T-helper 22 cell (primary cell): Measurements from ENCODE around the gene FSTL5.
"Not testable (repeated sequence)": the region's sequence is repeated elsewhere in the genome, so short reads cannot be mapped to it uniquely, and the experiment has no call there.

Experiments
- DNase-seq: peaks from one replicate; pipeline ENCODE4 v3.0.0-alpha.2; 2020; ENCODE audit warnings: low read depth

The FSTL5 gene

GRCh38 chr4:162103908-162104307 is 59.9 kb downstream of the FSTL5 start:
- DNase-seq, result not testable (repeated sequence)

- no peak for DNase-seq
Measured at GRCh38 chr4:162102713-162103112, 61.1 kb downstream of the FSTL5 start.

DNA sequence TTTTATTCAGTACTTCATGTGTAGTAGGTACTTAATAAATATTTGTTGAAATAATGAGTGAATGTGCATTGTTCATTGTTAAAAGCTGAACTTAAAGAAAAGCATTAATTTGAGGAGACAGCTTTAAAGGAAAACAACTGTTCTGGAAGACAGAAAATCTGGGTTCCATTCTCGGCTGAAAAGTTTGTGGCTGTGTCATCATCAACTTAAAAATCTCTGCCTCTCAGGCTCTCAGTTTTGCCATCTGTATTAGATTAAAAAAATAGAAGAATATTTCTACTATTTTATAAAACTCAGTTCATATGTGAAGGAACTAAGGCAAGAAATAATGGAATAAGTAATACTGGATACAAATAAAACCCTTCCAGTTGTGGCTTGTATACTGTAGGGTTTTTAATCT is 62.5 kb downstream of the FSTL5 start:
- DNase-seq, result no peak

- DNase-seq, result no peak
Measured at GRCh38 chr4:162075726-162076125, 88.1 kb downstream of the FSTL5 start.

DNA sequence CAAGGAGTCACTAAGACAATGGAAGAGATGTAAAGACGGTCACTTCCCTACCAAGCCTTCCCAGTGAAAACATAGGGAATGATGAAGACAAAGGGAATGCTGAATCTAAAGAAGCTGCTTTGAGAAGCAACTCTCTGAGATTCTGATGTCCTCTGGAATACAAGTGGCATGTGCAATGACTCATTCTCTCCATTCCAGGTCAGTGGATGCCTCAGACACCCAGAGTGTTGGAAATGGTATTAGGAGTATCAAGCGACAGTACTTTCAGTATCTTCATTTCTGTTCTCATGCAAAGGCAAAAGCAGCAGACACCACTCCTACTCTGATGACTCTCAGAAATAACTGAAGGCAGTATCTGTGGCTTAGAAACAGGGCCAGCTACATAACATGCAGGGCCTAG is 102.6 kb downstream of the FSTL5 start:
- no peak for DNase-seq

GRCh38 chr4:162059656-162060055 is 104.1 kb downstream of the FSTL5 start:
- DNase-seq, result no peak

GRCh38 chr4:162056990-162057389 is 106.8 kb downstream of the FSTL5 start:
- DNase-seq, result no peak

DNA sequence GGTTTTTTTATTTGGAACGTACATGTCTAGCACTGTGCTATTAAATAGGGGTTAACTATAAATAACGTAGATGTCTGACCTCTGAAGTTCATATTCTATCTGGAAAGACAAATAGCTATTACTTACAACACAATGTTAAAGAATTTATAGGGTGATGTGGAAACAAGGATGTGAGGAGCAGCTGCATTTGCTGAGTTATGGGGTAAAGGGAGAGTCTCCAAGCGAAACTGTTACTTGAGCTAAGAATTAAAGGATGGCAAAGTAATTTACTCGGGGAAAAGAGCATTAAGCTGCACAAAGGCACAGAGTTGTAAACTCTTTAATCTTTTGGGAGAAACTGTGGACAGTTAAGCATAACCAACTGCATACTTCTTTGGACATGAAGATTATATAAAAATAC is 117.7 kb downstream of the FSTL5 start:
- DNase-seq, result no peak

DNA sequence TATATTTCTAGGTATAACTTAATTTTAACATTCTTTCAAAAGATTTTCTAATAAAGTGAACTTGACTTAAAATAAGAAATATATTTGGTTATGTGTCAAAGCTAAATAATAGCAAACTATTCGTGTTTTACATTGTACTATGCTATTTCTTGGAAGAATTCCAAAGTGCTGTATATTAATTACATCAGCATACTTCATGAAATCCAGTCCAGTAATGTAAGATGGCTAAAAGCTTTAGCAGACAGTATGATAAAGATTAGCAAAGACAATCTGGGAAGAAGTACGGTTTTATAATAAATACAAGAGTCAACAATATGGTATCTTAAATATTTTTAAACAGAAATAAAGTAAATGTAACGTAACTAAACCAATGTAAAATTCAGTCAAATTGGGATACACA is 125.7 kb downstream of the FSTL5 start:
- no peak for DNase-seq

- DNase-seq, result no peak
Measured at GRCh38 chr4:162017863-162018262, 145.9 kb downstream of the FSTL5 start.

DNA sequence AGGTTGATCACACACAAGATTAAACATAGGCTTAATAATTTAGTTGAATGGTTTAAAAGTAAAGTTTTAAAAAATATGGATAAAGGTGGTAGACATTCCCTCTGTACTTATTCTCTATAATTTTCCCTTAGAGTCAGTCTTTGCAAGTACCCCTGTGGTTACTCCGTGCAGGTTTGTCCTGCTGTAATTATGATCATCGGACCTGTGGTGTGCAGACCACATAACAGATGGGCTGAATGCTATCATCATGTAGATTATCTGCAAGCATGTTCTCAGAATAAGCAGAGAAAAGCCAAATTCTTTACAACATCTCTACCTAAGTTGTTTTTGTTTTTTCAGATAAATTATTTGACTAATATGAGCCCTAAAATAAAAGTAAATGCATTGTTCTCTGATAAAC is 146.8 kb downstream of the FSTL5 start:
- no peak for DNase-seq

GRCh38 chr4:162016219-162016618 is 147.6 kb downstream of the FSTL5 start:
- DNase-seq, result no peak

DNA sequence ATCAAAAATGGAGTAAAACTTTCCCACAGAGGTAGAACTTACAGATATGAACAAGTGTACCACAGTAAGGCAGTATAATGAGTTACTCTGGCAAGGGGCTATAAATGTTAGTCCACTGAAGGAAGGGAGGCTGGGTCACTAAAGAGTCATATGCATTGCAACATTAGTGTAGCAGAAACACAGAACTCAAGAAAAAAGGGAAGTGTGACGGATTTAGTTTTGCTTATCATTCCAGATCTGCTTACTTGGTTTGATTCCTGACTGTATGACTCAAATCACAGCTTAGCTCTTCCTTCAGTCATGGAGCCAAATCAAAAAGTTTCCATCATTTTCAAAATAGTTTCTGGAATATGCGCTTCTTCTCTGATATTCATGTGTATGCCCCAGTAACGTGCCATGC is 148.7 kb downstream of the FSTL5 start:
- DNase-seq, result no peak

- no peak for DNase-seq
Measured at GRCh38 chr4:162011089-162011488, 152.7 kb downstream of the FSTL5 start.

DNA sequence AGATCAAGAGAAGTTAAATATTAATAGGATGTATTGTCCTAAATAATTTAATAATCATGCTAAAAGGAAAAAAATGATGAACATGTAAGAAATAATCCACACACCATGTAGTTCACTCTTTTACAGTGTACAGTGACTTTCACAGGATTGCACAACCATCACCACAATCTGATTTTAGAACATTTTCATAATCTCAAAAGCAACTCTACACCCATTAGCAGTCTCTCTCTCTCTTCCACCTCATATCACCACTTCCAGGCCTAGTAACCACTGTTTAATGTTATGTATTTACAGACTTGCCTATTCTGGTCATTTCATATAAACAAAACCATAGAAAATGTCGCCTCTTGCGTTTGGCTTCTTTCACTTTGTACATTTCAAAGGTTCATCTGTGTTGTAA is 153.4 kb downstream of the FSTL5 start:
- DNase-seq, result no peak

- DNase-seq, result no peak
Measured at GRCh38 chr4:161992317-161992716, 171.5 kb downstream of the FSTL5 start.

- DNase-seq, result no peak
Measured at GRCh38 chr4:161991811-161992210, 172.0 kb downstream of the FSTL5 start.

- DNase-seq, result no peak
Measured at GRCh38 chr4:161990721-161991120, 173.1 kb downstream of the FSTL5 start.

DNA sequence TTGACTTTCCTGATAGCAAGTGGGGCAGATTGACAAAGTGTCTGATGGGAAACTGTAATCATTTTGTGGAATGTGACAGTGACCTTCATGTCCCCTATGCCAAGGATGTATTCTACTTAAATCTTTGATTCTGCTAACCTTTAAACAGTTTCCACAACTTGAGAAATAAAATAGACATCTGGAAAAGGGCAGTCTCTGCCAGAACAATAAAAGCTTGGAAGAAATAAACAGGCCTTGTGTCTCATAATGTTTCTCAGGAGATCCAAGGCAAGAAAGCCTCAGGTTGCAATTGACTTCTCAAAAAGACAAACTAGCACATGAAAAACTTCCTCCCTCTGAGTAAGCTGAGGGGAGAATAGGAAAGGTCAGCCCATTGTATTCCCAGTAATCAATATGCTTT is 174.9 kb downstream of the FSTL5 start:
- DNase-seq, result no peak

- DNase-seq, result no peak
Measured at GRCh38 chr4:161987611-161988010, 176.2 kb downstream of the FSTL5 start.

DNA sequence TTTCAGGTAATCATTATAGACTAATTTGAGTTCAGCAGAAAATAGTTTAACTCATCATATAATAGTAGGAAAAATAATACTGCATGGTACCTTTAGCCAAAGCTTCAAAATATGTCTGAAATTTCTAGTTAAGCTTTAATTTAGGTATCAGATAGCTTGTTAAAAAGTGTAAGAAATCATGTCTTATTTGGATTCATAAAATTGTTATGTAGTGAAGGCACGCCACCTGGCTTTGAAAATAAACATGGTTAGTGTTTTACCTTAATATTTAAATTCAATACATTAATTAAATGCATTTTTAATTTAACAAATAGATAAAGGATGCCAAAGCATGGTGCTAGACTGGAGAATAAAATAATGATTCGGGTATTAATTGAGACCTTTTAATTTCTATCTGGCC is 211.4 kb downstream of the FSTL5 start:
- DNase-seq, result no peak

DNA sequence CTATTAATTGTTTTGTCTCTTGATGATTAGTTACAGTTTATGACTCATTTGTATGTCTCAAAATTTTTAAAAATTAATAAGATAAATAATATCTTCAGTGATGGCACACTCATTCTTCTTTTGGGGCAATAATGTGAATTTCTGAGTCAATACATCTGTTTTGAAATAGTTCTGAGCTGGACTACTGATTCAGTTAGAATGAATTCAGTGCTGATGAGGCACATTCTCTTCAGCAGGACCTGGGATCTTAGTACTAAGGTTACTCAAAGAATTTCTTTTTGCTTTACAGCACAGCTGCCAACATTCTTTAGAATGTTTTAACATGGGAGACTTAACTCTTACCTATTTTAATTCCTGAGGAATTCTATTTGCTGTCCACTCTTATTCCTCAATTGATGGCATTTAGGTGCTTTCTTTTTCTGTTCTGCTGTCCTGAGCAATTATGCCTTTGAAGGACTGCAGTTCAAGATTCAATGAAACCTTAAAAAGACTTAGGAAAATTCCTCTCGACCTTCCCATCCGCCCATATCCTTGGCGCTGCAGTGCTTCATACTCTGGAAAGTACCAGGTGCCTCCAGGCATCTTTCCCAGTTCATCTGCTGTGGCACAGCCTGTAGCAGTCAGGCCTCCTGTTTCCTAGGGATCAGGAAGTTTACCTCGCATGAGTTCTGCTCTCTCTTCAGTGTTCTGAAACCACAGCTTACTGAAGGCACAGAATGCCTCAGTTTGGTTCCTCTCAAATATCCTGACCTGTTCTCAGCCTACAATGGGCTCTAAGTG is 213.7 kb downstream of the FSTL5 start:
- no peak for DNase-seq

- no peak for DNase-seq
Measured at GRCh38 chr4:161948026-161948770, 215.6 kb downstream of the FSTL5 start.

DNA sequence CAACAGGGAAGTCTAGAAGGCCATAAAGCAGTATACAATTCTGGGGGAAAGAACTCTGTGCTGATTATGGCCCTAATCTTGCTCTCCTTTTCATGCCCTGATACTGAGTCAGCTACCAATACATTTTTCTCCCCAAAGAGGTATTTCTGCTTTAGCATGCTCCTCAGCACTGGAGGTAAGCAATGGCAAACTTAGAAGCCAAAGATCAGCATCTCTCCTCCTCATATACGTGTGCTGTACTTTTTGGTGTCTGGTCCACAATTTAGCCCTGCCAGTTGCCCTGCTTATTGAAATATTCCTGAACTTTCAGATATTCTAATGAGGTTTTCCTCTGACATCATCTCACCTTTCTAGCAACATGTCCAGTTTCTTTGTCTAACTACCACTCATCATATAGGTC is 226.2 kb downstream of the FSTL5 start:
- no peak for DNase-seq
